B cell (primary cell): ENCODE data around the gene NCAPH2. TPM values are rescaled to one million over a fixed set of nuclear protein-coding genes. Genes with fewer than 3 reads are reported as not detected.

ENCODE experiments used
- ATAC-seq: fragments of 200-7000 bp; cut with Tn5 transposase; one replicate; pipeline ENCODE4 v1.10.0; 2021; ENCODE audit warnings: low read depth, mild to moderate bottlenecking, moderate number of reproducible peaks, moderate library complexity
- CTCF ChIA-PET: fragments of 350-600 bp; sonication (Branson Sonifier 250); formaldehyde crosslinking; loops from one replicate; lab custom pipeline; 2021; ENCODE audit warnings: antibody characterized with exemption, inconsistent platforms; lab: Charles Lee
- POLR2A ChIA-PET: fragments of 350-600 bp; sonication (Branson Sonifier 250); formaldehyde crosslinking; loops from one replicate; lab custom pipeline; 2021; ENCODE audit warnings: antibody characterized with exemption; lab: Charles Lee
- DNase-seq: peaks from one replicate; pipeline ENCODE4 v3.0.0; 2013
- H2AFZ ChIP-seq: 2 replicates; pipeline ENCODE4 v1.6.1; 2012; ENCODE audit warnings: mild to moderate bottlenecking, low read depth, low read length; ENCODE audit not compliant: insufficient read depth, poor library complexity, severe bottlenecking
- H3K27ac ChIP-seq, 2 donors: 1 replicate in 1 of 2; 2 replicates in 1 of 2; pipeline ENCODE4 v1.5.1; 2012 to 2013; ENCODE audit warnings: low read length in 2 of 2, mild to moderate bottlenecking in 2 of 2, moderate library complexity in 1 of 2
- H3K27me3 ChIP-seq, 4 experiments: fragments of 200-600 bp in 1 of 4; sonication (generic) in 1 of 4; replicated peaks in 1 of 4; 1 replicate in 2 of 4; 2 replicates in 2 of 4; pipeline versions ENCODE4 v1.6.1 to v1.7.0; 2013 to 2016; ENCODE audit warnings: low read length in 3 of 4, mild to moderate bottlenecking in 2 of 4, mixed read lengths in 1 of 4, moderate library complexity in 1 of 4; ENCODE audit not compliant: insufficient read depth in 4 of 4, control insufficient read depth in 3 of 4; ENCODE audit errors: control extremely low read depth in 1 of 4
- H3K36me3 ChIP-seq, 2 experiments: replicated peaks in 1 of 2; 1 replicate in 1 of 2; 2 replicates in 1 of 2; pipeline versions ENCODE4 v1.6.1 to v1.7.1; 2013; ENCODE audit warnings: low read length in 1 of 2; ENCODE audit not compliant: insufficient read depth in 2 of 2, control insufficient read depth in 1 of 2; ENCODE audit errors: control extremely low read depth in 1 of 2, extremely low read depth in 1 of 2
- H3K4me1 ChIP-seq, 2 donors: fragments of 200-600 bp in 1 of 2; sonication (generic) in 1 of 2; 1 replicate in 1 of 2; 2 replicates in 1 of 2; pipeline versions ENCODE4 v1.5.1 to v1.6.1; 2013 to 2017; ENCODE audit warnings: low read length in 2 of 2; ENCODE audit not compliant: control insufficient read depth in 2 of 2, insufficient read depth in 2 of 2
- H3K4me2 ChIP-seq: replicated peaks from 2 replicates; pipeline ENCODE3; 2012; ENCODE audit warnings: mild to moderate bottlenecking, low read depth, low read length; ENCODE audit not compliant: poor library complexity, severe bottlenecking
- H3K4me3 ChIP-seq, 5 experiments: fragments of 200-600 bp in 1 of 5; sonication (generic) in 1 of 5; 1 replicate in 3 of 5; 2 replicates in 2 of 5; pipeline versions ENCODE4 v1.5.1 to v1.7.0; 2011 to 2016; ENCODE audit warnings: low read length in 4 of 5, mild to moderate bottlenecking in 4 of 5, low read depth in 2 of 5, control low read depth in 1 of 5, moderate library complexity in 1 of 5; ENCODE audit not compliant: insufficient read depth in 1 of 5; ENCODE audit errors: control extremely low read depth in 1 of 5, extremely low read depth in 1 of 5
- H3K79me2 ChIP-seq: fragments of 200-600 bp; sonication (generic); one replicate; pipeline ENCODE4 v1.6.0; 2016; ENCODE audit warnings: low read length; ENCODE audit not compliant: control insufficient read depth, insufficient read depth
- H3K9ac ChIP-seq: fragments of 200-600 bp; sonication (generic); 2 replicates; pipeline ENCODE4 v1.6.1; 2017; ENCODE audit warnings: mild to moderate bottlenecking, low read length, moderate library complexity
- H3K9me3 ChIP-seq, 3 donors: one replicate each; pipeline versions ENCODE4 v1.6.1 to v1.7.1; 2013; ENCODE audit warnings: low read length in 2 of 3; ENCODE audit not compliant: control insufficient read depth in 2 of 3, insufficient read depth in 1 of 3; ENCODE audit errors: control extremely low read depth in 1 of 3
- H4K20me1 ChIP-seq: 2 replicates; pipeline ENCODE4 v1.6.0; 2012; ENCODE audit warnings: mild to moderate bottlenecking, low read length; ENCODE audit not compliant: insufficient read depth, control insufficient read depth, poor library complexity, severe bottlenecking
- H3K27ac Mint-ChIP-seq: one replicate; pipeline ENCODE4 v1.8.0; 2021; ENCODE audit warnings: mixed read lengths
- H3K27me3 Mint-ChIP-seq: one replicate; pipeline ENCODE4 v1.8.0; 2021; ENCODE audit warnings: mixed read lengths
- H3K4me1 Mint-ChIP-seq: one replicate; pipeline ENCODE4 v1.8.0; 2021; ENCODE audit warnings: mixed read lengths
- H3K4me3 Mint-ChIP-seq: one replicate; pipeline ENCODE4 v1.8.0; 2021; ENCODE audit warnings: mixed read lengths
- H3K9me3 Mint-ChIP-seq: one replicate; pipeline ENCODE4 v1.8.0; 2022; ENCODE audit warnings: mixed read lengths; ENCODE audit not compliant: insufficient read depth
- EZH2 ChIP-seq: IDR thresholded peaks from 2 replicates; pipeline ENCODE4 v1.6.1; 2012; ENCODE audit warnings: borderline replicate concordance, low read depth, mild to moderate bottlenecking, moderate library complexity, low read length; ENCODE audit not compliant: insufficient read depth, poor library complexity, severe bottlenecking
- WGBS: methylation state at CpG from one replicate; pipeline ENCODE4 v1.1.5; 2013; ENCODE audit warnings: missing lambda C conversion rate; ENCODE audit not compliant: insufficient coverage; 5-methylcytosine and 5-hydroxymethylcytosine counted together
- intact Hi-C: fragments of 100-400 bp; cut with micrococcal nuclease; formaldehyde crosslinking; loops from one replicate; pipeline ENCODE4 v1.10.0; 2022
- polyA plus RNA-seq: library from polyadenylated mRNA; depleted of rRNA; stranded (reverse); fragments of >200 nt; gene quantifications from 2 replicates; pipeline ENCODE4 v1.2.3, GENCODE V29; 2012
- total RNA-seq, 2 donors: library from RNA; stranded (reverse); fragments of 120-200 nt in 1 of 2; gene quantifications; 1 replicate in 1 of 2; 2 replicates in 1 of 2; pipeline versions ENCODE4 v1.2.3 to v1.2.4, GENCODE V29; 2013 to 2022
- TF ChIP-seq, protein P1 (sequence below): fragments of 200-600 bp; IDR thresholded peaks from one replicate; pipeline ENCODE4 v1.8.0; 2022; ENCODE audit warnings: antibody characterized with exemption, mild to moderate bottlenecking

NCAPH2 gene
- total and polyA plus RNA-seq, 2 donors (not counting 1 experiment from before 2014, with no cell fraction given), result 47.1 to 76.9 TPM

DNA sequence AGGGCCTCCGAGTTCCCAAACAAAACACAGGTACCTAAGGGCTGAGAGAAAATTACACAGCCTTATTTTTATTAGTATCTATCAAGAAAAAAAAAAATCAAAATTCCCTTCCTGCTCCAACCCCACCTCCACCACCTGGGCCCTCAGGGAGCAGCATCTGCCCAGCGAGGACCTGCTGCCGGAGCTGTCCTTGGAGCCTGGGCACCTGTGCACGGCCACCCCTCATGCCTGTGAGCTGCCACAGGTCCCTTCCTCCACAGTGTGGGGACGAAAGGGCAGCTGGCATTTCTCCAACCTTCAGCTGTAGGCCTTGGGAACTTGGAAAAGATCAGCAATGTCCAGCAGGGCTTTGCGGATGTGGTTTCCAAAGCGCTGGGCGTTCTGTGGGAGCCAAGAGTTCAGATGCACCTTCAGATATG is 61.0 kb downstream of the NCAPH2 start:
- no peak overlapping the region for H3K4me3 Mint-ChIP-seq

DNA sequence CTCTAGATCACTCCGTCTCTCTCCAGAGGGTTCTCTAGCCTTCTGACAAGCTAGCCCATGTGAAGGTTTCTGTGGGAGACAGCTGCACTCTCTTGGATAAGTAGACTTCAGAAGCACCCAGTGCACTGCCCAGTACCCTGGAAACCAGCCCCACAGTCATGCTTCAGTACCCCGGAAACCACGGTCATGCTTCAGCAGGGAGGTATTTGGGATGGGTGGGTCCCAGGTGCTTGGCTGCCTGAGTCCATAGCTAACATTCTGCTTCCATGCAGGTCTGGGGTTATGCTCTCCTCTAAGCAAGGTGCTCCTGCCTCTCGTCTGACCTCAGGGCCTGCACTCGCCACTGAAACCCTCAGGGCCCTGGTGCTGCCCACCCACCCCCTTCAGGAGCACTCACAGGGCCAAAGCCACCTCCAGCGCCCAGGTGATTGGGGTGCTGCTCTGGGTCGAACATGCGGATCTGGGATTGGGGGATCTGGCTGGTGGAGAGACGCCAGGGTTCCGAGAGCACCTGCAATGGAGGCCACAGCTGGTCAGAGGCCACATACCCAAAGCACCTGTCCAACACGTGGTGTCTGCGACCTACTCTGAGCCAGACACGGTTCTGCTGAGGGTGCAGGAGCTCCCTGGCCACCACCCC is 62.0 kb downstream of the NCAPH2 start:
- intact Hi-C loops, result no loop called here
- no peak overlapping the region for H2AFZ ChIP-seq
- Mint-ChIP-seq H3K4me3 (no peak overlapping the region), H3K4me1 (peaks cover 14% of the 10 kb centered on the region), H3K27ac (no peak overlapping the region), H3K27me3 (no peaks in the 10 kb centered on the region), H3K9me3 (no peaks in the 10 kb centered on the region)
- POLR2A ChIA-PET, result interaction anchor here (0.9 to 1.0 kb wide), 2 partner anchors 44 to 51 kb away, joined by 3 to 4 read pairs; partner anchors contain the start of gene SCO2
- no peak for TF ChIP-seq EZH2
- 87% methylated on average over 12 of the region's 13 CpGs for WGBS
- H3K4me1 ChIP-seq, result peaks cover 0 to 11% of the 10 kb centered on the region in 2 donors
- no peaks in the 10 kb centered on the region for H3K9me3 ChIP-seq
- H4K20me1 ChIP-seq, result no peaks in the 10 kb centered on the region
- no peak overlapping the region for H3K4me3 ChIP-seq
- peaks cover 0 to 23% of the 10 kb centered on the region in 2 experiments for H3K36me3 ChIP-seq
- H3K4me2 ChIP-seq, result peak overlapping the region; percentile 22
- H3K27me3 ChIP-seq, result no peaks in the 10 kb centered on the region
- H3K9ac ChIP-seq, result no peak overlapping the region
- CTCF ChIA-PET, result interaction anchor here (1.0 to 1.4 kb wide), 2 partner anchors 44 to 51 kb away, joined by 3 to 4 read pairs; no protein-coding TSS in a partner anchor
- H3K79me2 ChIP-seq, result no peaks in the 10 kb centered on the region
- no peak overlapping the region for H3K27ac ChIP-seq
- DNase-seq, result no peak
- no peak for ATAC-seq

More for the DNA sequence above, 61.0 kb downstream of the NCAPH2 start:
- H3K9me3 ChIP-seq, result no peaks in the 10 kb centered on the region
- intact Hi-C loops, result no loop called here
- ChIA-PET POLR2A (interaction anchor here (0.9 kb wide), 1 partner anchor 43 kb away, joined by 3 read pairs; the partner anchor contains the start of gene SCO2), CTCF (interaction anchor here (1.0 to 1.4 kb wide), 3 partner anchors 21 to 52 kb away, joined by 3 to 4 read pairs (median 3); no protein-coding TSS in a partner anchor)
- no peak overlapping the region for H3K27ac ChIP-seq
- no peak for TF ChIP-seq EZH2
- TF ChIP-seq, protein P1, sequence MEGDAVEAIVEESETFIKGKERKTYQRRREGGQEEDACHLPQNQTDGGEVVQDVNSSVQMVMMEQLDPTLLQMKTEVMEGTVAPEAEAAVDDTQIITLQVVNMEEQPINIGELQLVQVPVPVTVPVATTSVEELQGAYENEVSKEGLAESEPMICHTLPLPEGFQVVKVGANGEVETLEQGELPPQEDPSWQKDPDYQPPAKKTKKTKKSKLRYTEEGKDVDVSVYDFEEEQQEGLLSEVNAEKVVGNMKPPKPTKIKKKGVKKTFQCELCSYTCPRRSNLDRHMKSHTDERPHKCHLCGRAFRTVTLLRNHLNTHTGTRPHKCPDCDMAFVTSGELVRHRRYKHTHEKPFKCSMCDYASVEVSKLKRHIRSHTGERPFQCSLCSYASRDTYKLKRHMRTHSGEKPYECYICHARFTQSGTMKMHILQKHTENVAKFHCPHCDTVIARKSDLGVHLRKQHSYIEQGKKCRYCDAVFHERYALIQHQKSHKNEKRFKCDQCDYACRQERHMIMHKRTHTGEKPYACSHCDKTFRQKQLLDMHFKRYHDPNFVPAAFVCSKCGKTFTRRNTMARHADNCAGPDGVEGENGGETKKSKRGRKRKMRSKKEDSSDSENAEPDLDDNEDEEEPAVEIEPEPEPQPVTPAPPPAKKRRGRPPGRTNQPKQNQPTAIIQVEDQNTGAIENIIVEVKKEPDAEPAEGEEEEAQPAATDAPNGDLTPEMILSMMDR, result no peak
- H3K9me3 Mint-ChIP-seq, result no peaks in the 10 kb centered on the region
- no peak for DNase-seq
- no peak overlapping the region for H3K27ac Mint-ChIP-seq
- H3K79me2 ChIP-seq, result no peaks in the 10 kb centered on the region
- H3K4me2 ChIP-seq, result no peak overlapping the region
- no peaks in the 10 kb centered on the region for H3K27me3 ChIP-seq
- H3K4me3 ChIP-seq, result no peak overlapping the region
- H4K20me1 ChIP-seq, result no peaks in the 10 kb centered on the region
- peaks cover 14% of the 10 kb centered on the region for H3K4me1 Mint-ChIP-seq
- H3K27me3 Mint-ChIP-seq, result no peaks in the 10 kb centered on the region
- no peak overlapping the region for H3K9ac ChIP-seq
- H3K36me3 ChIP-seq, result peaks cover 0 to 23% of the 10 kb centered on the region in 2 experiments
- H3K4me1 ChIP-seq, result peaks cover 0 to 11% of the 10 kb centered on the region in 2 donors
- H2AFZ ChIP-seq, result no peak overlapping the region
- ATAC-seq, result no peak
- WGBS, result 92% methylated on average over 7 of the region's 8 CpGs
